Tibial nerve (tissue), 4 donors: ENCODE measurements around the gene RAB11FIP5.

Experiments
- EP300 ChIP-seq, 2 donors: sonication (generic); formaldehyde crosslinking; IDR thresholded peaks; one replicate each; pipeline ENCODE4 v1.6.1; 2017; ENCODE audit warnings: antibody characterized with exemption in 2 of 2, mild to moderate bottlenecking in 1 of 2
- POLR2A ChIP-seq, 2 donors: fragments of 450-650 bp; IDR thresholded peaks; one replicate each; pipeline ENCODE4 v1.6.1; 2017; ENCODE audit warnings: antibody characterized with exemption in 2 of 2, mild to moderate bottlenecking in 2 of 2, moderate library complexity in 2 of 2
- TF ChIP-seq, protein P1 (sequence below), 5 experiments: fragments of 200-600 bp in 3 of 5; fragments of 450-650 bp in 2 of 5; sonication (generic) in 3 of 5; IDR thresholded peaks; one replicate each; pipeline ENCODE4 v1.5.1; 2016 to 2019; ENCODE audit warnings: antibody characterized with exemption in 5 of 5, mild to moderate bottlenecking in 3 of 5, moderate library complexity in 2 of 5

DNA sequence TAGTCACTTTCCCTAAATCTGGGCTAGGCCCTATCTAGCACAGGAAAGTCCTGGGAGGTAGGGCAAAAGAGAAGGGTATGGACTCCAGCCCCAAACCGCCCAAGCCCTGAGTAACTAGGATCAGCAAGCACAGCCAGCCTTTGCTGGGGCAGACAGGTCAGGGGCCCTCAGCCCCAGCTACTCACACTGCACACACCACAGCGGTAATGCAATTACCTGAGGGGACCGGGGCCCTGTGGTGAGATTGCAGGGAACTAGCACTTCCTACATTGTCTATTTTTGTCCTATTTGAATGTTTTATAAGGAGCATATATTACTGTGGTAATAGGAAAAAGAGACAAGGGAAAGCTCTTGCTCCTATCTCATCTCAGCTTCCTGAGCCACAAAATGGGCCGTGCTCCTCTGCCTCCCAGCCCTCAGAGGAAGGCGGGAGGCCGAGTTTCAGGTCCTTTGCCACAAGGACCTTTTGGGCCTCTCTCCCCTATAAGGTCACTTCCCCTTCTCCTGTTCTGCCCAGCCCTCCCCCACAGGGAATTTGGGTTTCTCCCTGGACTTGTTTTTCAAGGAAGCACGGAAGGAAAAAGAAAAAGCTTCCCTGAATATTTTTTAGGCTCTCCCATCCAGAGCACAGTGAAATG is 20.5 kb downstream of the RAB11FIP5 start:
- TF ChIP-seq, protein P1, sequence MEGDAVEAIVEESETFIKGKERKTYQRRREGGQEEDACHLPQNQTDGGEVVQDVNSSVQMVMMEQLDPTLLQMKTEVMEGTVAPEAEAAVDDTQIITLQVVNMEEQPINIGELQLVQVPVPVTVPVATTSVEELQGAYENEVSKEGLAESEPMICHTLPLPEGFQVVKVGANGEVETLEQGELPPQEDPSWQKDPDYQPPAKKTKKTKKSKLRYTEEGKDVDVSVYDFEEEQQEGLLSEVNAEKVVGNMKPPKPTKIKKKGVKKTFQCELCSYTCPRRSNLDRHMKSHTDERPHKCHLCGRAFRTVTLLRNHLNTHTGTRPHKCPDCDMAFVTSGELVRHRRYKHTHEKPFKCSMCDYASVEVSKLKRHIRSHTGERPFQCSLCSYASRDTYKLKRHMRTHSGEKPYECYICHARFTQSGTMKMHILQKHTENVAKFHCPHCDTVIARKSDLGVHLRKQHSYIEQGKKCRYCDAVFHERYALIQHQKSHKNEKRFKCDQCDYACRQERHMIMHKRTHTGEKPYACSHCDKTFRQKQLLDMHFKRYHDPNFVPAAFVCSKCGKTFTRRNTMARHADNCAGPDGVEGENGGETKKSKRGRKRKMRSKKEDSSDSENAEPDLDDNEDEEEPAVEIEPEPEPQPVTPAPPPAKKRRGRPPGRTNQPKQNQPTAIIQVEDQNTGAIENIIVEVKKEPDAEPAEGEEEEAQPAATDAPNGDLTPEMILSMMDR (IDR thresholded peaks at IDR 0.05): no peak
- TF ChIP-seq EP300 (IDR thresholded peaks at IDR 0.05): no peak
- no peak for TF ChIP-seq POLR2A (IDR thresholded peaks at IDR 0.05)
